HEK293T (cell line): ENCODE measurements around the gene GPR62.

Experiments used
- CTCF ChIA-PET: fragments of 350-600 bp; formaldehyde crosslinking; extraction: SDS; loops from one replicate; lab custom pipeline; 2021; ENCODE audit warnings: antibody characterized with exemption, inconsistent platforms; lab: Yijun Ruan, JAX
- POLR2A ChIA-PET: fragments of 350-600 bp; formaldehyde crosslinking; extraction: SDS; loops from one replicate; lab custom pipeline; 2020; ENCODE audit warnings: antibody characterized with exemption, inconsistent platforms; lab: Yijun Ruan, JAX
- DNase-seq: peaks from one replicate; pipeline ENCODE4 v3.0.0; 2012; ENCODE audit warnings: mixed read lengths; ENCODE audit errors: extremely low spot score
- ARNT ChIP-seq: fragments of 450-650 bp; IDR thresholded peaks from 2 replicates; pipeline ENCODE4 v1.6.1; 2017; ENCODE audit warnings: mild to moderate bottlenecking
- BHLHE40 ChIP-seq: fragments of 450-650 bp; IDR thresholded peaks from 2 replicates; pipeline ENCODE4 v1.6.1; 2016; ENCODE audit warnings: mild to moderate bottlenecking, moderate library complexity, borderline replicate concordance
- CTBP1 ChIP-seq: fragments of 450-650 bp; IDR thresholded peaks from 2 replicates; pipeline ENCODE4 v1.6.1; 2016; ENCODE audit warnings: borderline replicate concordance
- ELF4 ChIP-seq: fragments of 450-650 bp; IDR thresholded peaks from 2 replicates; pipeline ENCODE4 v1.6.1; 2017; ENCODE audit warnings: antibody characterized with exemption
- FOXA1 ChIP-seq: fragments of 450-650 bp; IDR thresholded peaks from 2 replicates; pipeline ENCODE4 v1.6.1; 2016; ENCODE audit warnings: mild to moderate bottlenecking
- FOXK2 ChIP-seq: fragments of 450-650 bp; IDR thresholded peaks from 2 replicates; pipeline ENCODE4 v1.6.1; 2016; ENCODE audit warnings: mild to moderate bottlenecking
- FOXM1 ChIP-seq: fragments of 450-650 bp; IDR thresholded peaks from 2 replicates; pipeline ENCODE4 v1.6.1; 2017; ENCODE audit warnings: mild to moderate bottlenecking, borderline replicate concordance
- HDGF ChIP-seq: fragments of 450-650 bp; IDR thresholded peaks from 2 replicates; pipeline ENCODE4 v1.6.1; 2017; ENCODE audit warnings: antibody characterized with exemption, borderline replicate concordance
- L3MBTL2 ChIP-seq: fragments of 450-650 bp; conservative IDR thresholded peaks from 2 replicates; pipeline ENCODE4 v1.6.1; 2016; ENCODE audit warnings: mild to moderate bottlenecking
- LEF1 ChIP-seq: fragments of 450-650 bp; IDR thresholded peaks from 2 replicates; pipeline ENCODE4 v1.6.1; 2017; ENCODE audit warnings: mild to moderate bottlenecking, borderline replicate concordance
- NFRKB ChIP-seq: fragments of 450-650 bp; IDR thresholded peaks from 2 replicates; pipeline ENCODE4 v1.6.1; 2016; ENCODE audit warnings: mild to moderate bottlenecking, moderate library complexity
- SP1 ChIP-seq: fragments of 450-650 bp; IDR thresholded peaks from 2 replicates; pipeline ENCODE4 v1.6.1; 2017
- SUZ12 ChIP-seq: fragments of 450-650 bp; IDR thresholded peaks from 2 replicates; pipeline ENCODE4 v1.6.1; 2016; ENCODE audit warnings: mild to moderate bottlenecking
- TARDBP ChIP-seq: fragments of 450-650 bp; IDR thresholded peaks from 2 replicates; pipeline ENCODE4 v1.6.1; 2016
- ZNF384 ChIP-seq: fragments of 450-650 bp; IDR thresholded peaks from 2 replicates; pipeline ENCODE4 v1.6.1; 2016
- TF ChIP-seq, protein P1 (sequence below): fragments of 450-650 bp; IDR thresholded peaks from 2 replicates; pipeline ENCODE4 v1.6.1; 2016

GPR62 gene

DNA sequence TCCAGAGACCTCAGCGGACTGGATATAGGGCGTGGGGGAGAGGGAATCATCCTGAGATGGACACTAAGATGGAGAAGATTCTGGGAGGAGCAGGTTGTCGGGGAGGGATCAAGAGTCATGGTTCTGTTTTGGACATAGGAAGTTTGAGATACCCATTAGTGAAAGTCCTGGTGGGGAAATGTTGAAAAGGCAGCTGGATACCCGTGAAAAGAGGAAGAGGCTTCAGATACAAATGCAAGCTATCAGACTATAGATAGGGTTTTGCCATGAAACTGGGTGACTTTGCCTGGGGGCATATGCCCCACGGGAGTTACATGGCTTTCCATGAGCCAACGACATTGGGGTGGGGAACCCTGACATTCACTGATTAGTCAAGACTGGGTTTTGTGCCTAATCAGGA, 1.1 kb upstream of the GPR62 start:
- TF ChIP-seq SP1 = no peak
- TF ChIP-seq TARDBP = no peak
- no peak for TF ChIP-seq FOXM1
- no peak for TF ChIP-seq FOXK2
- no peak for TF ChIP-seq FOXA1
- no peak for TF ChIP-seq CTBP1
- no peak for TF ChIP-seq ZNF384
- TF ChIP-seq ARNT = no peak
- no peak for TF ChIP-seq SUZ12
- TF ChIP-seq, protein P1, sequence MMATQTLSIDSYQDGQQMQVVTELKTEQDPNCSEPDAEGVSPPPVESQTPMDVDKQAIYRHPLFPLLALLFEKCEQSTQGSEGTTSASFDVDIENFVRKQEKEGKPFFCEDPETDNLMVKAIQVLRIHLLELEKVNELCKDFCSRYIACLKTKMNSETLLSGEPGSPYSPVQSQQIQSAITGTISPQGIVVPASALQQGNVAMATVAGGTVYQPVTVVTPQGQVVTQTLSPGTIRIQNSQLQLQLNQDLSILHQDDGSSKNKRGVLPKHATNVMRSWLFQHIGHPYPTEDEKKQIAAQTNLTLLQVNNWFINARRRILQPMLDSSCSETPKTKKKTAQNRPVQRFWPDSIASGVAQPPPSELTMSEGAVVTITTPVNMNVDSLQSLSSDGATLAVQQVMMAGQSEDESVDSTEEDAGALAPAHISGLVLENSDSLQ = no peak
- no peak for TF ChIP-seq BHLHE40
- TF ChIP-seq L3MBTL2 = no peak
- ChIA-PET POLR2A (interaction anchor here (1.1 to 1.4 kb wide), 3 partner anchors 9 to 21 kb away, joined by 3 to 4 read pairs (median 3); partner anchors contain the start of genes ABHD14A and ABHD14B), CTCF (interaction anchor here (1.5 to 1.9 kb wide), 3 partner anchors 11 to 29 kb away, joined by 3 to 17 read pairs (median 7); partner anchors contain the start of gene RRP9)
- DNase-seq = no peak

DNA sequence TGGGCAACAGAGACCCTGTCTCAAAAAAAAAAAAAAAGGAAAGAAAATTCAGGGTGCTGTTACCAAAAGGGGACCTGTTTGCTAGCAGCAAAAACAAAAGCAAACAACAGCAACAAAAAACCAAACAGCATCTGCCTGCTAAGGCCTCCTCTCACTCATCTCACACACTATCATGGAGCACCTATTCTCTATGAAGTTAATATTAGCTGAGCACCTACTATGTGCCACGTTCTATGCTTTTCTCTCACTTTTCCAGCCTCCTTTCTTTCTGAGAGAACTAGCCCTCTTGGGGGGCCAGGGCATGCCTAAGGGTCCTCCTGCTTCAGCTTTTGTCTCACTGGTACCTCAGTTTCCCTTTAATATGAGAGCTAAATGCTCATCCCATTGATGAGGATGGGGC, 468 bp upstream of the GPR62 start:
- DNase-seq = no peak
- CTCF ChIA-PET = interaction anchor here (1.5 to 1.9 kb wide), 2 partner anchors 12 to 13 kb away, joined by 7 to 17 read pairs; partner anchors contain the start of gene RRP9
- TF ChIP-seq TARDBP (no peak), FOXK2 (no peak), SP1 (no peak), BHLHE40 (no peak), ELF4 (no peak)
- POLR2A ChIA-PET = interaction anchor here (1.3 to 1.4 kb wide), 2 partner anchors 19 to 20 kb away, joined by 3 to 4 read pairs; partner anchors contain the start of genes ABHD14A and ABHD14B

DNA sequence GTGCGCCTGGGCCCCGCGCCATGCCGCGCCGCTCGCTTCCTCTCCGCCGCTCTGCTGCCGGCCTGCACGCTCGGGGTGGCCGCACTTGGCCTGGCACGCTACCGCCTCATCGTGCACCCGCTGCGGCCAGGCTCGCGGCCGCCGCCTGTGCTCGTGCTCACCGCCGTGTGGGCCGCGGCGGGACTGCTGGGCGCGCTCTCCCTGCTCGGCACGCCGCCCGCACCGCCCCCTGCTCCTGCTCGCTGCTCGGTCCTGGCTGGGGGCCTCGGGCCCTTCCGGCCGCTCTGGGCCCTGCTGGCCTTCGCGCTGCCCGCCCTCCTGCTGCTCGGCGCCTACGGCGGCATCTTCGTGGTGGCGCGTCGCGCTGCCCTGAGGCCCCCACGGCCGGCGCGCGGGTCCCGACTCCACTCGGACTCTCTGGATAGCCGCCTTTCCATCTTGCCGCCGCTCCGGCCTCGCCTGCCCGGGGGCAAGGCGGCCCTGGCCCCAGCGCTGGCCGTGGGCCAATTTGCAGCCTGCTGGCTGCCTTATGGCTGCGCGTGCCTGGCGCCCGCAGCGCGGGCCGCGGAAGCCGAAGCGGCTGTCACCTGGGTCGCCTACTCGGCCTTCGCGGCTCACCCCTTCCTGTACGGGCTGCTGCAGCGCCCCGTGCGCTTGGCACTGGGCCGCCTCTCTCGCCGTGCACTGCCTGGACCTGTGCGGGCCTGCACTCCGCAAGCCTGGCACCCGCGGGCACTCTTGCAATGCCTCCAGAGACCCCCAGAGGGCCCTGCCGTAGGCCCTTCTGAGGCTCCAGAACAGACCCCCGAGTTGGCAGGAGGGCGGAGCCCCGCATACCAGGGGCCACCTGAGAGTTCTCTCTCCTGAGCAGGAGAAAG, 951 bp downstream of the GPR62 start:
- POLR2A ChIA-PET = no interaction called here
- DNase-seq = no peak
- TF ChIP-seq ZNF384 (no peak), HDGF (no peak), TARDBP (no peak), FOXK2 (no peak), NFRKB (no peak), CTBP1 (no peak), SUZ12 (no peak), FOXA1 (no peak), BHLHE40 (no peak), LEF1 (no peak), SP1 (no peak)
- TF ChIP-seq, protein P1 = no peak
- CTCF ChIA-PET = no interaction called here

DNA sequence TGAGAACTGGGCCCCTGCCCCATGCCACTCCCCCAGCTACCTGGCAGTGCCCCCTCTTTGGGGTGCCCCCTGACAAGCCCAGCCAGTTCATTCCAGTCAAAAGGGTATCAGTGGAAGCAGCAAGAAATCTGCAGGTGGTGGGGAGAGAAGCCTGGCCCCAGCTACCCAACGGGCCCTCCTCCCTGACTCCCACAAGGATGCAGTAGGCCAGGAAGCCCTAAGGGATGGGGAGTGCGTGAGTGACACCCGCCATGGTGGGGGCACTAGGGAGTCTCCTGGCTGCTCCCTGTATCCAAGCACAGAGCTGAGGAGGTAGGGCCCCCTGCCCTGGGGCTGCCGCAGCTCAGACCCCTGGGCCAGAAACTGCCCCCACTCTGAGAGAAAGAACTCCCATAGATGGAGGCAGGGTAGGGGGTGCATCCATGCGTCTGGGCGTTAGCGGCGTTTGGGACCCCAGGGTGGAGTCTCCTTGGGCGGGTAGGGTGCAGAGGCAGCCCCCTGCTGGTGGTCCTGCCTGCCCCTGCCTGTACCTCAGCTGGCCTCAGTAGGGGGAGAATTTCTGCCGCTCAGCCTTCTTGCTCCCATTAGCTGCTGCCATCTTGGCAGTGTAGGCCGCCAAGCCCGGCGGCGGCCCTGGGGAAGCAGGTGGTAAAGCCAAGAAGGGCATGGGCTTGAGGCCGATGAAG, 2.5 kb downstream of the GPR62 start:
- DNase-seq = no peak
- ChIA-PET POLR2A (interaction anchor here (0.6 to 1.0 kb wide), 2 partner anchors 16 to 38 kb away, joined by 3 to 4 read pairs; partner anchors contain the start of genes ABHD14B and RPL29), CTCF (interaction anchor here (0.6 to 1.1 kb wide), 2 partner anchors 15 to 19 kb away, joined by 3 read pairs; partner anchors contain the start of gene PARP3)
- TF ChIP-seq HDGF = no peak
- no peak for TF ChIP-seq NFRKB
- TF ChIP-seq L3MBTL2 = no peak
- TF ChIP-seq FOXM1 = no peak
- TF ChIP-seq ZNF384 = no peak
- no peak for TF ChIP-seq SP1
- no peak for TF ChIP-seq LEF1
- no peak for TF ChIP-seq FOXA1
- TF ChIP-seq, protein P1 = no peak
- TF ChIP-seq ARNT = no peak
- TF ChIP-seq FOXK2 = no peak
- TF ChIP-seq BHLHE40 = no peak

DNA sequence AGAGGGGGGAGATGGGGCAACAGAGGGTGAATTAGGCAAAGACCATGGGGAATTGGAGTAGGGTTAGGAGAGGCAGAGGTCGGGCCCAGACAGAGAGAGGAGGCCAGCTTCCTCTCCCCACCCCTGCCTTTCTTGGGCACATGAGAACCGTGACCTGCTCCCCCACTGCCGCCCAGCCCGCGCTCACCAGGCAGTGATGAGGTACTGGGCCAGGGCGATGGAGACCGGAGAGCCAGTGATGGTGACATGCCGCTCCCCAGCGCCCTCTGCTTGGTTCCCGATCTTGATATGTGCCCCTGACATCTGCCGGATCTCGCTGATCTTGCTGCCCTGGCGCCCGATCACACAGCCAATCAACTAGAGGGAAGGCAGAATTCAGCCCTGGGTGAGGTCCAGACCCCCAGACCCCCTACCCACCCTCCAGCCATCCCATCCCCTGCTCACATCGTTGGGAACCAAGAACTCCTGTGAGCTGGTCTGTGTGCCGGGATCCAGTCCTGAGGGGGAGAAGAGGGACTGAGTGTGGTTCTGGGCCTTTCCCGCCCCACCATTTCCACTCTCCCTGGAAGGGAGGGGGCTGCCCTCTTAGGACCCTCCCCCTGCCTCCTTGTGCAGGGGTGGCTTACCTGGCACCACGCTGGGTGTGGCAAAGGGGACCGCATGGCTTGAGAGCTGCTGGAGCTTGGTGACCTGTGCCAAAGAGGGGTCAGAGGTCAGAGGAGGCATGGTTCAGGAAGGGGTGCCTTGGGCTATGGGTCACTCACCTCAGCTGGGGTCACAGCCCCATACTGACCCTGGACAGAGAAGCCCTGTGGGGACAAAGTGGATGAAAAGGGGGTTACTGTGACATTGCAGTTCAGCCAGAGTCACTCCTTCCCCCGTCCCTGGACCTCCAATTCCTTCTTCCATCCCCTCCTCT, 3.7 kb downstream of the GPR62 start:
- POLR2A ChIA-PET = no interaction called here
- no peak for DNase-seq
- no peak for TF ChIP-seq LEF1
- no peak for TF ChIP-seq L3MBTL2
- TF ChIP-seq FOXK2 = no peak
- no peak for TF ChIP-seq ARNT
- no peak for TF ChIP-seq BHLHE40
- CTCF ChIA-PET = no interaction called here
